ENCODE data around the gene TP63.

Gene TP63

DNA sequence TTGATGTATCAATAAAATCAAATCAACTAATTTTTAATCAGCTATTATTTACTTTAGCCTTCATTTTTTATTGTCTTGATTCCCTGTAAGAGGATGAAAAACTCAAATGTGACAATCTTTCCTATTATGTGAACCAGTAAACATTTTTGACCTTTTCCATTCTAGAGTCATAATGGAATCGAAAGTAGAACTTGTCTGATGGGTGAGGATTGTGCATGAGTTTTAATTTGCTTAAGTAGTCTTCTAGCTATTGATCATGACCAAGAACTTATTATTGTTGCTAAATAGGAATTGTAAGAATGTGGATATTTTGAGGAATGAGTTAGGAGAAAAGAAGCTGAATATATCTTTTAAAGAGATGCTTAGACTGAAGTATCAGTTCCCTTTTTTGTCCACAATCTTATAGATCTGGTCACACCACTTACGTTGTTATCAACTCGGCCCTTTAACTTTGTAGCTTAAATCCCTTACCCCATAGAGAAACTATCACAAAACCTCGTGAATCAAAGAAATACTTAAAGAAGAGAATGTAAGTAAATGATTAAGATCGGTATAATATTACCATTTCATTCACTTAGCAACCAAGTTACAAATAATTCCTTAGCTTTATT lies 147.3 kb downstream of the TP63 start:
- no peak for TF ChIP-seq CTCF (IDR thresholded peaks at IDR 0.05; ENCODE audit: low read length, missing control alignments)
- no peak overlapping the region for H3K4me3 ChIP-seq (replicated peaks; ENCODE audit: low read depth, low read length)
- DNase-seq (ENCODE audit: low read depth) = no peak

GRCh38 chr3:189779166-189779565 lies 148.0 kb downstream of the TP63 start:
- H3K4me3 ChIP-seq (replicated peaks; ENCODE audit: low read depth, low read length) = no peak overlapping the region
- TF ChIP-seq CTCF (IDR thresholded peaks at IDR 0.05; ENCODE audit: low read length, missing control alignments) = no peak
- DNase-seq (ENCODE audit: low read depth) = no peak

GRCh38 chr3:189780546-189781270 lies 149.5 kb downstream of the TP63 start:
- no peak for DNase-seq (ENCODE audit: low read depth)
- no peak overlapping the region for H3K4me3 ChIP-seq (replicated peaks; ENCODE audit: low read depth, low read length)
- no peak for TF ChIP-seq CTCF (IDR thresholded peaks at IDR 0.05; ENCODE audit: low read length, missing control alignments)

DNA sequence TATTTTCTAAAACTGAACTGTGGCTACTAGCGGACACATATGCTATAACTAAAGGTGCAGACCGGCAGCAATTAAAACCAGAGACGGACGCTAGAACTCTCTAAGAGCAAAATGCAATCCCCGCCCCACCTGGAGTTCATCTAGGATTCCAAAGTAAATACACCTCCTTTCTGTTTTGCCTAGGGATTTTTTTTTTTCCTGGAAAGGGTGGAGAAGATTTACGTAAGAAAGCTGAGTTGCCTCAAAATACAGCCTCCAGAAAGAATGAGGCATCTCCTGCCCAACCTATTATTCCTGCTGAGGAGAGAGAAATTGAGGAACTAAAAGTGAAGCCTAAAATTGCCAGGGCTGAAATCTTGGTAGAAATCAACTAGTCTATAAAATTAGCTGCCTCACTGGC lies 150.2 kb downstream of the TP63 start:
- H3K4me3 ChIP-seq (replicated peaks; ENCODE audit: low read depth, low read length) = no peak overlapping the region
- no peak for DNase-seq (ENCODE audit: low read depth)
- no peak for TF ChIP-seq CTCF (IDR thresholded peaks at IDR 0.05; ENCODE audit: low read length, missing control alignments)

- no peak overlapping the region for H3K4me3 ChIP-seq (replicated peaks; ENCODE audit: low read depth, low read length)
- TF ChIP-seq CTCF (IDR thresholded peaks at IDR 0.05; ENCODE audit: low read length, missing control alignments) = peak; percentile 6
- no peak for DNase-seq (ENCODE audit: low read depth)
Observed at GRCh38 chr3:189786479-189787064, 155.4 kb downstream of the TP63 start.

DNA sequence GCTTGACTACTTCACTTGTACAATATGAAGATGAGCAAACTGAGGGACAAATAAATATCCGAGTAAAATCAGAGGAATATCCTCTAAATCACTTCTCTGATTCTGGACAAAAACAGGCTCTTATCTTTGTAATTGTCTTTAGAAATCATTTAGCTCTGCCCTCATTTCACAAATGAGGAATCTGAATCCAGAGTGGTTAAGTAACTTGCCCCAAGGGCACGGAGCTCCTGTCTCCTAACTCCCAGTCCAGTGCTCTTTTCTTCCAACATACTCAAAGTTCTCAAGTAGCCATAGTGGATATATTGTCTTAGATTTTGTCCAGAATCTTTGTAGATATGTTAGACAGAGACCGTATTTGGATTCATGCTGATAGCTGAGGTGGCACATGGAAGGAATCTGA lies 156.0 kb downstream of the TP63 start:
- H3K4me3 ChIP-seq (replicated peaks; ENCODE audit: low read depth, low read length) = no peak overlapping the region
- TF ChIP-seq CTCF (IDR thresholded peaks at IDR 0.05; ENCODE audit: low read length, missing control alignments) = no peak
- no peak for DNase-seq (ENCODE audit: low read depth)

All from fibroblast of pulmonary artery (primary cell).